ENCODE data around the gene FNDC5.
"Not testable (repeated sequence)": the region's sequence is repeated elsewhere in the genome, so short reads cannot be mapped to it uniquely, and the experiment has no call there.

Gene FNDC5

DNA sequence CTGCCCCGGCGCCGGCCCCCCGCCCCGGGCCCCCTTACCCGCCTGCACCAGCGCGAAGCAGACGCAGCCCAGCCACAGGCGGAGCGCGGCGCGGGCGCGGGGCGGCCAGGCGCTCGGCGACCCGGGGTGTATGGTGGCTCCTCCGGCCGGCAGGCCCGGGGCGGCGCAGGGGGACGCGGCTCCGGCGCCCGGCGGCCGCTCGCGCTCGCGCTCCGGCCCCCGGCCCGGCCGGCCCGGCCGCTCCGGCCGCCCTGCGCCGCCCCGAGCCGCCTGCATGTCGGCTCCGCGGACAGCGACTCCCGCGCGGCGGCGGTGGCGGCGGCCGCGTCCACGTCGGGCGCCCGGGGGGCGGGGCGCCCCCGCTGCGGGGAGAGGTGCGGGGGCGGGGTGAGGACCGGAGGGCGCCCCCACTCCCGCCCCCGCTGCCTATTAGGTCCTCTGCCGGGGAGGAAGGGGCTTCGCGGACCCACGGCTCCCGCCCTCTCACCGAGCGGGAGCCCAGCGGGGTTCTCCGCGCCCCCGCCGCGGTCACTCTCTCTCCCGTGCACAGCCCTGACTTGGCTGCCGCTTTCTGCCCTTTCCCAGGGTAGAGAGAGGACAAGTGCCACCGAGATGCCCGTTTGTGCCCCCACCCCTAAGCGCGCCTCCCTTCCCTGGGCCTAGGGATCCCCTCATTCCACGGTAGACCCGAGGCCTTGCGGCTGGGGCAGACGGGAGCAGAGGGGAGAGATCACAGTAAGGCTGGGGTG is at the start of gene FNDC5:
TSS of gene FNDC5 (minus strand) at position 298 of the 749 bp plus-strand sequence.
- peak; percentile 15 for DNase-seq

DNA sequence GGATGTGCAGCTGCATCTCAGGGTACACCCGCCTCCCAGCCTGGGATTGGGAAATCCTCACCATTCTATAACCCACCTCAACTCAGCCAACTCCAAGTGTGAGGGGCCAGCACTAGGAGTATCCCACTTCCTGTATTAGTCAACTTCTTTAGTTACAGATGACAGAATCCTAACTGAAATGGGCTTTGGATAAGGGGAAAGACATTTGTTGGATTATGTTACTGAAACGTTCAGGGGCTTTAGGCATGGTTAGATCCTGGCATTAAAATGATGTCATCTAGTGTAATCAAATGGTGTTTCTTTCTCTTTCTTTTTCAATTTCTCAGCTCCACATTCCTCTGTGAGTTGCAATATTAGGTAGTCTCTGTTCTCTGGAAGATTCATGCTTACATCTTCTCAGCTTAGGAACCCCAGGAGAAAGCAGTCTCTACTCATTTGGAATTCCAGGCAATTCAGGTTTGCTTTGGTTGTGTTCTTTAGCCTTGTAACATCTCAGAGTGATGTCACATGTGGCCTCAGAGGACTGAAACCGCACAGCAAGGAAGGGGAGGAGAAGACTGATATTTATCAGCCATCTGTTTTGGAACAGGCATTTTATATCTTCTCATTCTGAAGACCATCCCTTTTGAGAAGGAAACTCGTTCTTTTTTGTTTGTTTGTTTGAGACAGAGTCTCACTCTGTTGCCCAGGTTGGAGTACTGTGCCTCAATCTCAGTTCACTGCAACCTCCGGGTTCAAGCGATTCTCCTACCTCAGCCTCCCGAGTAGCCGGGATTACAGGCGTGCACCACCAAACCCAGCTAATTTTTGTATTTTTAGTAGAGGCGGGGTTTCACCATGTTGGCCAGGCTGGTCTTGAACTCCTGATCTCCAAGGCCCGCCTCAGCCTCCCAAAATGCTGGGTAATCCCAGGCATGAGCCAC is 49.4 kb upstream of the FNDC5 start:
- no peak for DNase-seq

DNA sequence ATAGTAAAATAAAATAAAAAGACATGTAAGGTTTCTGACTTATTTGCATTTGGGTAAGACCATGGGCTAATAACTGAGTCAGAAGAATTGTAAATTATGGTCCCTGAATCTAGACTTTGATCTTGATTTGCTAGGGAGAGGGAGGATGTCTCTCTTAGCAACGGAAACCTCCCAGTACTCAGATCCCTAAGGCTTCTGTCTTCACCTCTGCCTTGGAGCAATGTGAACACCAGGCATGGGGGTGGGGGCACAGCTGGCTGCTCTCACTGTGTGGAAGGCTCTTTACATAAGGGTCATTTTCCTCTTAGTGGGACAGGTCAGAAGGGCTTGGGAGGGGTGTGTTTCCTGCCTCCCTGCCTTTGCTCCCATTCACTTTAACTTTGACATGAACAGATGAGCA is 47.5 kb upstream of the FNDC5 start:
- no peak for DNase-seq

DNA sequence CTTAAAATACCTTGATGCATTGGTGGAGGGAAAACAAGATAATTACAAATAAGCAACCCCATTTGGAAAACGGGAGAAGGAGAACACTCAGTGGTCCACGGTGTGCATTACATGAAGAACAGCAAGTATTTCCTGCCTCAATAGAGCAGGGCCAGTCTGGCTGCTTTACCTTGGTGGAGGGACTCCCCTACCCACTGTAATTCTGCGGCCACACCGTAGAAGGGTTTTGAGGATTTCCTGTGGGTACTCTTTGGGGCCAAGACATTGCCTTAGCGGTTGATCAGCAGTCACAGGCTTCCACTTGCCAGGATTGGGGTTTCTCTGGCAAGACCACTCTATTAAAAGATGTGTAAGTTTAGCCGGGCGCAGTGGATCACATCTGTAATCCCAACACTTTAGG is 46.8 kb upstream of the FNDC5 start:
- no peak for DNase-seq

DNA sequence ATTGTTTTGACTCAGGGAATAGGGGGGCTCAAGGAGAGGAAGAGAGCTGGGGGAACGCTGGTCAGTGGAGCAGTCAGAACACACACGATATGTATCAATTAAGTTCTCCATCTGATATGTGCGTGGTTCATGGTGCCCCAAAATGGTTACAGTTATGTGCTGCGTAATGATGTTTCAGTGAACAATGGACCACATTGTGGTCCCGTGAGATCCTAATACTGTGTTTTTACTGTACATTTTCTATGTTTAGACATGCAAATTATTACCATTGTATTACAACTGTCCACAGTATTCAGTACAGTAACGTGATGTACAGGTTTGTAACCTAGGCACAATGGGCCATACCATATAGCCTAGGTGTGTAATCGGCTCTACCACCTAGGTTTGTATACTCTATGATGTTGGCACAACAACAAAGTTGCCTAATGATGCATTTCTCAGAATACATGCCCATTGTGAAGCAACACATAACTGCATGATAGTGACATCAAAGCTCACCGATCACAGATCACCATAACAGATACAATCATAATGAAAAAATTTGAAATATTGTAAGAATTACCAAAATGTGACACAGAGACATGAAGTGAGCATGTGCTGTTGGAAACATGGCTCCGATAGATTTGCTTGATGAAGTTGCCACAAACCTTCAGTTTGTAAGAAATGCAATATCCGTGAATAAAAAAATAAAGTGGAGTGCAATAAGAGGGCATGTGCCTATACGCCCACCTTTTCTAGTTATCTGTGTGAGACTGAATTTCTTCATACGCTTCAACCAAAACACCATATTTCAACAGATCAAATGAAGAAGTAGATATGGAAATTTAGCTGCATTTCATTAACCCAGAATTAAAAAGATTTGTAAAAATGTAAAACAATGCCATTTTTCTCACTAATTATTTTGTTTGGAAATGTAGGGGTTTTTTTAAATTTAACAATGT is 45.3 kb upstream of the FNDC5 start:
- DNase-seq: no peak

DNA sequence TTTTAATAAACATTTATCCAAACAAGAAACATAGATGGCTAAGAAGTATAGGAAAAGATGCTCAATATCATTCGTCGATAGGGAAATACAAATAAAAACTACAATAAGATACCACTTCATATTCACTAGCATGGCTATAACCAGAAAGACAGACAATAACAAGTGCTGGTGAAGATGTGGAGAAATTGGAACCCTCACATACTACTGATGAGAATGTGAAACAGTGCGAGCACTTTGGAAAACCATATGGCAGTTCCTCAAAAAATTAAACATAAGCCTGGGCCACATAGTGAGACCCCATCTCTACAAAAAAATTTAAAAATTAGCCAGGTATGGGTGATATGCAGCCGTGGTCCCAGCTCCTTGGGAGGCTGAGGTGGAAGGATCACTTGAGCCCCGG is 39.6 kb upstream of the FNDC5 start:
- no peak for DNase-seq

DNA sequence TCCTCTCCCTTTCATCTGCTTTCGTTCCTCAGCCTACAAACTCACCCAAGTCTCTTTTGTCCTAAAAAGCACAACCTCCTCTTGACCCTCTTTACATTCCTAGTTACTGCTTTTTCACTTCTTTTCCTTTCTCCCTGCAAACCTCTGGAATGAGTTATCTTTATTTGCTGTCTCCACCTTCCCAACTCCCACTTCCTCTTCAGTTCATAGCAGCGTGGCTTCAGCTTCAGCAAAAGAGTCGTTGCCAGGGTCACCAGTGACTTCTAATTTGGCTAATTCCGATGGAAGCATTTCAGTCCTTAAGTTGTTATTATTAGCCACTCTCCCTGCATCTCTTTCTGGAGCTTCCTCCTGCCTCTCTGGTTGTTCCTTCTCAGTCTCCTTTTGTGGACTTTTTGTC is 36.7 kb upstream of the FNDC5 start:
- no peak for DNase-seq

DNA sequence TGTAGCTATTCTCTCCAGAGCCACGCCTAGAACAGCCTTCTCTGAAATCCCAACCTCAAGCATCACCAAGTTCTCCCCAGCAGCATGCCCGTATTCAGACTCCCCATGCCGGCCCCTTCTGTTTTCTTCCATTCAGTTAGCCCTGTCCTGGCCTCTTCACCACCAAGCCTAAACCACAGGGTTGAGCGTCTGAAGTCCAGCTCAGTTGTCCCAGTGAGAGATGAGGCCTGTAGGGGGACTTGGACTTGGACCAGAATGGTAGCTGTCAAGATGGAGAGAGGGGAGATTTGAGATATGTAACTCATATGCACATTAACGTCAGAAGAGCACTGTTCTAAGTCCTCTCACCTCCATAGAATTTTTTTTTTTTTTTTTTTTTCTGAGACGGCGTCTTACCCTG is 35.9 kb upstream of the FNDC5 start:
- DNase-seq: no peak

DNA sequence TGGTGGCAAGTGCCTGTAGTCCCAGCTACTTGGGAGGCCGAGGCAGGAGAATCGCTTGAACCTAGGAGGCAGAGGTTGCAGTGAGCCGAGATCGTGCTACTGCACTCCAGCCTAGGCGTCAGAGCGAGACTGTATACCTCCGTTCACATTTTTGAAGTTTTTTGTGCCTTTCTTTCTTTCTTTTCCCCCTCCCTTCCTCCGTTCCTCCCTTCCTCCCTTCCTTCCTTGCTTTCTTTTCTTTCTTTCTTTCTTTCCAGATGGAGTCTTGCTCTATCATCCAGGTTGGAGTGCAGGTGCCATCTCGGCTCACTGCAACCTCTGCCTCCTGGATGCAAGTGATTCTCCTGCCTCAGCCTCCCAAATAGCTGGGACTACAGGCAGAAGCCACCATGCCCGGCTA is 34.9 kb upstream of the FNDC5 start:
- not testable (repeated sequence) for DNase-seq

DNA sequence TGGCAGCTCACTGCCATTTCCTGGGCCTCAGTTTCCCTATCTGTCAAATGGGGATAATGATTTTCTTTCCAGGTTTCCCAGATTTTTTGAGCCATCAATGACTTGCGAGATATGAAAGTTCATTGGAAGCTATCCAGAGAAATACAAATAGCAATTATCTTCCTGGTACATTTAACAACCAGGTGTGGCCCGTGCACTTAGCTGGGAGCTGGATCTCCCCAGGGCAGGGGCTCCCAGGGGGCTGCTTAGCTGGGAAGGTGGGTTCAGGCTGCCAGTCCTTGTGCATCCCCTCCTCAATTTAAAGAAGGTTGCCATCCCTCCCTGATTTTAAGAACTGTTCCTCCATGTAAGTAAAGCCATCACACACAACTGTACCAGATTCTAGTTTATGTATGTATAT is 34.1 kb upstream of the FNDC5 start:
- no peak for DNase-seq

DNA sequence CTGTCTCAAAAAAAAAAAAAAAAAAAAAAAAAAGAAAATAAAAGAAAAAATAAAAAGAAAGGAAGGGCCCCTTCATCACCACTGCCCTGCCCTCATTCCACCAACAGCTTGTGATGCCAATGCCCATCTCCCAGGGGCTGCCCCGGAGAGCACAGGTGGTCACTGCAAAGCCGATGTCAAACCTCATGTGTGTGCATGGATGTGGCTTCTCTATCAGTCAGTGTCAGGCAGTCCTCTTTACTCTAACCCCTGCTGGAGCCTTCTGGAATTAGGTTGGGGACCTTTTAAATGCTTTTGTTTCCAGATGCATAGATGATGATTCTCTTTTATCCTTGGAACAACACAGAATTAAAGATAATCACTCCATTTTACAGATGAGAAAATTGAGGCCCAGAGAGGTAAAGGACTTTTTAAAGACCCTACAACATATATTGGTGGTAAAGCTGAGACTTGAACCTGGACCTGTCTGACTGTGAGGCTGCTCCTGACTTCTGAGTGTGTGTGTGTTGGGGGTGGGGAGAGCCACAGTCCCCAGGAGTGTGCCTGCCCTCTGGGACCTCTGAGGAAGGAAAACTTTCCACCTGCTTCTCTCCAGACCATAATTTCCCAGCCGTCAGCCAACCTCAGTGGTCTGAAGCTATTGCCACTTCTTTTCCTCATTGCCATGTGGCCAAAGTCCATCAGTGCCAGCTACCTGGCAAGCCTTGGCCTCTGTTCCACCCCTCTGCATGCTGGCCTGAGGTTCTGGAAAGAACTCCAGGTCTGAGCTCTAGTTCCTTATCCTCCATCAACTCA is 33.5 kb upstream of the FNDC5 start:
- DNase-seq: no peak

DNA sequence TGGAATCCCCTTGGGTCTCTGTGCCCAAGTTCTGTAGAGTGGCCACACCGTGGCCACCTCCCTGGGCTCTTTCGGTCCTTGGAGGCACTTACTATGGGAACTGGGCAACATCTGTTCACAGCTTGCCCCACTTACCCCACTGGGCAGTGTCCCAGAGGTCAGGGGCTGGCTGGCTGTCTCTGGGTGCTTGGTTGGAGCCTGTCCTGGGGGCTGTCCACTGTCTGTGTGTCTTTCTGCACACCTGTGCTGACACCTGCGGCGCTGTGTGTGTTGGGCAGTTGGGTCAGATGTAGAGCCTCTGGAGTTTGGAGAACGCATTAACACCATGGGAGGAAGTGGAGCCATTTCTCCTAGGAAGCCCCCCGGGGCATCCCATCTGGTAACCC is 31.8 kb upstream of the FNDC5 start:
- no peak for DNase-seq

DNA sequence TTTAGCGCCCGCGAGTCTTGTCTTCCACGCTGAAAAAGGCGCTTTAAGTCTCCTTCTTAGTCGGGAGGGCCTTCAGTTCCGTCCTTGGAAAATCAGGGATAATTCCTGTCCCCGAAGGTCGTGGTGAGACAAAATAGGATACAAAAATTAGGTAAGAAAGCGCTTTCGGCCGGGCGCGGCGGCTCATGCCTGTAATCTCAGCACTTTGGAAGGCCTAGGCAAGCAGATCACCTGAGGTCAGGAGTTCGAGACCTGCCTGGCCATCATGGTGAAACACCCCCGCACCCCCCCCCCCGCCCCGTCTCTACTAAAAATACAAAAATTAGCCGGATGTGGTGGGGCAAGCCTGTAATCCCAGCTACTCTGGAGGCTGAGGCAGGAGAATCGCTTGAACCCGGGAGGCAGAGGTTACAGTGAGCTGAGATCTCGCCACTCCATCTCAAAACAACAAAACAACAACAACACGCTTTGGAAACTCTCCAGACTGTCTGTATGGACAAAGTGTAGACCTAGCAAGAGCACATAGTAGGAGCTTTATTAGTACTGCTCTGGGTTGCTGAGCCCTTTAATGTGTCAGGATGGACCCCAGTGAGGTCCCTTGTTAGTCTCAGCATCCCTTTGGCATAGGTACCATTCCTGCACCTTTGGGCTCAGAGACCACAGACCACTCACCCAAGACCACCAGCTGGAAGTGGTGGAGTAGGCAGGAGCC is 31.3 kb upstream of the FNDC5 start:
- DNase-seq: no peak

DNA sequence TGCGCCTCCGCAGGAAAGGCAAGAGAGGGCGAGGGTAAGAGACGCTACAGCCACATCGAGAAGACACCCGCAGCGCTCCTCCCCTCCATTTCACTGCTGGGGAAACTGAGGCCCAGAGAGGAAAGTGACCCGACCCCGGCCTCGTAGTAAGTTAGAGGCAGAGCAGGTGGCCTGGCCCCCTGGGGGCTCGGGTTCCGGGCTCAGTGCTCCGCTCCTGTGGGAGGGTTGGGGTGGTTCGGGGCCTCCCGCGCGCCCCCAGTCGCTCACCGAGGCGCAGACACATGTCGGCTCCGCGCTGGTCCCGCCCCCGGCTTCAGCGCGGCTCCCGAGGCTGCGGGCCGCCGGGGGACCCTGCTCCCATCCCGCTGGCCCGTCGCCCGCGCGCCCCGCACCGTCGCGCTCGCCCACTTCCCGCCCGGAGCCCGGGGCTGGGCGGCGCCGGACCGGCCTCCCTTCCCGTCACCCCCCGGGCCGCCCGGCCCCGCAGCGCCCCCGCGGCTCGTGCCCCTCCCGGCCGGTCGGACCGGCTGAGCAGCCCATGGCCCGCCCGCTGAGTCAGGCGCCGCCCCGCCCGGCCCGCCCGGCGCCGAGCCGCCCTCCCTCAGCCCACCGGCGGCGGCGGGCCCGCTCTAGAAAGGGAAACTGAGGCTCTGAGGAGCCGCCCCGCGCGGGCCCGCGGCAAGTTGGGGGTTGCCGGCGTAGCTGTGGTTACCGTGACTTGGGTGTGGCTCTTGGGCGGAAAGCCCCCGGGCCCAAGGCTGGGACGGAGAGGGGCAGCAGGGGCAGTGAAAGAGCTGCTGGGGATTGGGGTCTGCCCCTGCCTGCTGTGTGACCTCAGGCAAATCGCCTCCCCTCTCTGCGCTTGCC is 30.5 kb upstream of the FNDC5 start, which contains the start of gene TMEM54:
TSS of gene TMEM54 (minus strand) at position 434 of the 867 bp plus-strand sequence. CDS start at position 283, 151 bp downstream.
- DNase-seq: no peak

DNA sequence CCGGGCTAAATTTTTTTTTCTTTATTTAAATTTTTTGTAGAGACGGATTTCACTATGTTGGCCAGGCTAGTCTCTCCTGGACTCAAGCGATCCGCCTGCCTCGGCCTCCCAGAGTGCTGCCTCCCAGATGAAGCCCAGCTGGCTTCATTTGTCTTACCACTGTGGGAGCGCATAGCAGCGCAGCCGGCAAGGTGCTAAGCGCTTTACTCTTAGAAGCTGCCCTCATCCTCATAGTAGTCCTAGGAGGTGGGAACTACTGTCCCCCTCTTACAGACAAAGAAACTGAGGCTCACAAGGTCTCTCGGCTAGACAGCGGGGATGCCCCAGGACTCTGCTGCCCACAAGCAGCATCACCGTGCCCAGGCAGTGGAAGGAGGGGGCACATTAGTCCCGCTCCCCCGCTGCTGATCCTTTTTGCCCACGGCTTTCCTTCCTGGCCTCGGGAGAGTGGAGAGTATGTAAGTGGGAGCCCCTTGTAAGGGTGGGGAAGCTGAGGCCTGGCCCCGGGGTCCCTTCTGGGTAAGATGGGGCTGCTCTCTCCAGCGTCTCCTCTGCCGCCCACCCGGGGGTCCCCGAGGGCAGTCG is 29.8 kb upstream of the FNDC5 start:
- no peak for DNase-seq

DNA sequence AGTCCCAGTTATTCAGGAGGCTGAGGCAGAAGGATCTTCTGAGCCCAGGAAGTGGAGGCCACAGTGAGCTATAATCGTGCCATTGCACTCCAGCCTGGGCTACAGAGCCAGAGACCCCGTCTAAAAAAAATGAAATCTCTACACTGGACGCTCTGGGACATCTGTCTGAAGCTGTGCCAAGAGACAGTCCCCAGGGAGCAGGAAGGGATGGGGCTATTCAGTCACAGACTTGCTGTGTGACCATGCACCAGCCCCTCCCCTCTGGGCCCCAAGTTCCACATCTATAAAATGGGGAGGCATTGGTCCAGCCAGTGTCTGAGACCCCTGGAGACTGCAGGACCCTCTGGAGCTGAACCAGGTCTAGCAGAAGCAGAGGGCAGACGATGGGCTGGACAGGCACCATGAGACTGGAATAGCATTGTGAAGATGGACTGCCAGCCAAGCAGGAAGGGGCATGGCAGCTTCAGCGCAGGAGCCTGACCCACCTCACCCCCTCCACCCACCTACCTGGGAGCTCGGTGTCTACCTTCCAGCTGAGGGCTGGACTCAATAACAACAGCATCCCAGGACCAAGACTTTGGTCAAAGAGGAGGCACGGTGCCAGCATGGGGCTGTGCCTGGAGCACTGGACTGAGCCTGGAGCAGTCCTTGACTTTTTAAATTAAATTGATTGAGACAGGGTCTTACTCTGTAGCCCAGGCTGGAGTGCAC is 29.0 kb upstream of the FNDC5 start:
- DNase-seq: no peak

DNA sequence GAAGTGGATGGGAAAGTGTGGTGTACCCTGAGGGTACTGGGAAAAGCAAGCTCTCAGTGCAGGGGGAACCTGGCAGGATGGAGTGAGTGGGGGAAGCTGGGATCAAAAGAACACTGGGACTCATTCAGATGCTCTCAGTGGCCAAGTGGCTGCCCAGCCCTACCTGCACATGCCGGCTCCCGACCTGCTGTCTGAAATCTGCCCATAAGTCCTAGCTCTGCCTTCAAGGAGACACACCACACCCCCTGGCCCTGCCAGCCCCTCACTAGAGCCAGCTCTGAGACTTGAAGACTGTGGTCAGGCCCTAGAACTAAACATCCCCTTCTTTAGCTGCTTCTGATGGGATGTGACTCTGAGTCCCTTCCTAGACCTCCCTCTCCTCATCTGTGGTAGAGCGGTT is 28.2 kb upstream of the FNDC5 start:
- no peak for DNase-seq

DNA sequence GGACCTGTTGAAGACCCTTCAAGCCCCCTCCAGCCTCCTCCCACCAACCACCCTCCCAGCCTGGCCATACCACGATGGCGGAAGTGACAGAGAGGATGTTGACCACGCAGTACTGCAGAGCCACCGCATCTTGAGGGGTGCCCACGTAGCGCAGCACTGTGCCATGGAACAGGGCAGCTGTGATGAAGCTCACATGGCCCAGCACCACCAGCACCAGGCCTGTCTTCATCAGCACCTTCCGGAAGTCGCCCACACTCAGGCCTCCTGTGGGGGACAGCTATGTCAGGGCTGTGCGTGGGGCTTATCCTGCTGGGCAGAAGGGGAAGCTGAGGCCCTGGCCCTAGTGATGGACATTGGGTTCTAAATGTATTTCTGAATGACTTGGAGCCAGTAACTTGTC is 27.3 kb upstream of the FNDC5 start:
- DNase-seq: no peak

Data from NCI-H1105 treated with DMSO at 0.1 percent for 48 hours (cell line).